ENCODE results near the gene KLHDC8A.

KLHDC8A gene

DNA sequence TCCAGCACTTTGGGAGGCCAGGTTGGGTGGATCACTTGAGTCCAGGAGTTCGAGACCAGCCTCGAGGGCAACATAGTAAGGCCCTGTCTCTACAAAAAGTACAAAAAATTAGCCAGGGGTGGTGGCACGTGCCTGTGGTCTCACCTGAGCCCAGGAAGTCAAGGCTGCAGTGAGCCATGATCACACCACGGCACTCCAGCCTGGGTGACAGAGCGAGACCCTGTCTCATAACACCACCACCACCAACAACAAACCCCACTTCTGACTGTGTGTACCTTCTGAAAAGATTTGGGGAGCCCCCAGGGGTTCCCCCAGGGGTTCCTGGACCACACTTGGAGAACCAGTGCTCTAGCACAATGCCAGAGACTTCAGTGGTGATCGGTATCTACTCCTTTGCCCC is 65.1 kb downstream of the KLHDC8A start:
- no peak for DNase-seq

DNA sequence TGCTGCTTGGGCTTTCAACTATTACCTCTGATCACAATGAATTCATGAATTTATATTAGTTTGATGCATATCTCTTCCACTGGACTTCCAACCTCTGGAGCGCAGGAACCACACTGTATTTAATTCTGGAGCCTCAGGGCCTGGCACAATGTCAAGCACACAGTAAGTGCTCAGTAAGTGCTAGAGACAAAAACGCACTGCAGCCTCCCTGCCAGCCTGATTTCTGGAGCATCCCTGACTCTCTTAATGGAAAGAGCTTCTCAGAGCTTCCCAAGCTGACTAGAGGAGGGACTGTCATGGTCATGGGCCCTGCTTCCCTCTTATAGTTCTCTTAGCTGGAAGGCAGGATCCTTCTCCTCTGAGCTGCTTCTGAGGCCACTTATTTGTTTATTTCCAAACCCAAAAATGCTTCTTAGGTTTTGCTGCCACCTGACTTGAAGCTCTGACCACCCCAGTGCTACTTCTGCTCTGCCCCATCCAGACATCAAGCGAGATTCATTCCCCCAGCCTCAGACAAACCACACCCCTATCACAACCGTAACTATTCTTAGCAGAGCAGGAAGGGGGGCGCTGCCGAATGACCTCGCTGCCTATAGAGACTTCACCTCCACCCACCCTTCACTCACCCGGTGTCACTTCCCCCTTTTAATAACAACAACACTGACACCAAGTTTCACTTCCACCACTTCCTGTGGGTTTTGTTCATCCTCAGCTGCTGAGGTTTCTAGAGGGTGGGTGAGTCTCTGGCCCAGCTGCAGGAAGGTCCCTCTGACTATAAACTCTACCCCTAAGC is 68.8 kb downstream of the KLHDC8A start:
- DNase-seq, result peak; percentile 81

DNA sequence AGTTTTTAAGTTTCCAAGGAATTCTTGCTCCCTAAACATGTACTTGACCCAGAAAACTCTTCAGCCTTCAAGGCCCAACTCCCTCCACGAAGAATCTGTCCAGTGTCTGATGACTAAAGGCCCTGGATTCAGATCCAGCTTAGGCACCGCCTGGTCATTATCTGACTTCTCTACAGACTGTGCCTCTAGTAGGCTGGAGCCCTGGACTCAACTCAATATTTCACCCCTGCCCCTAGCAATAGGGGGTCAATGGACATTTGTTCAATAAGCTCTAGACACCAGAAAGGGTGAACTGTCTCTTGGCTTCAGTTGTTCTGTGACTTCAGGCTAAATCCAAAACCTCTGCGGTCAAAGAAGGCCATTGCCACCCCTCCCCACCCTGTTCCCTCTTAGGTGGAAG is 69.6 kb downstream of the KLHDC8A start:
- no peak for DNase-seq

DNA sequence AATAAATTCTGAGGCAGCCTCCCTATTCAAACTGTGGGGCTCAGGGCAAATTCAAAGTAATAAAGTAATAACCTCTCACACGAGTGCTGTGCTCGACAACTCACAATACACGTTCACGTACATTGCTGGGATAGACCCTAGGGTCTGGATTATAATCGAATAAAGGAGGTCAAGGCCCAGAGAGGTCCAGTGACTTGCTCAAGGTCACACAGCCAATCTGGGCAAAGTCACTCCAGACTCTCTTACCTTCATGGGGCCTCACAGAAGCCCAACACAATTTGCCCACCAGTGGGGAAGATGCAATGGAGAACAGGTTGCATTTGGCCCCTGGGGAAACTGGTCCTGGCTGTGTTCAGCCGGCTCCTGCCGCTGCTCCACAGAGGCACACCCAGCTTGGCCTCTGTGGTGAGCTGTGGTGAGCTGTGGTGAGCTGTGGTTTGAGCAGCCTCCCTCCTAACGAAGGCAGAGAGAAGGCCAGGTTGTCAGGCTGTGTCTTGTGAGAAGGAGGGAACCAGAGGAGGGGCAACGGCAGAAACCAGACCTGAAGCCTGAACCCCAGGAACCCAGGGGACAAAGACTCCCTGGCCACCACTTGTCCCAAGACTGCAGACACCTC is 70.3 kb downstream of the KLHDC8A start:
- DNase-seq, result peak; percentile 80

Data from stimulated activated CD4-positive, alpha-beta T cell treated with anti-CD3 and anti-CD28 coated beads, Interleukin-15, amount 100 ng/mL, for 24 hours (primary cell).